OCI-LY7 (cell line): ENCODE results near the gene VPS37D.

Experiments
- CTCF ChIP-seq: fragments of 200-600 bp; sonication (generic); conservative IDR thresholded peaks from 2 replicates; pipeline ENCODE4 v1.5.1; 2014; ENCODE audit warnings: mild to moderate bottlenecking, antibody characterized with exemption, low read length, moderate library complexity, mixed read lengths
- EZH2phosphoT487 ChIP-seq: fragments of 200-600 bp; sonication (generic); IDR thresholded peaks from 2 replicates; pipeline ENCODE4 v1.6.1; 2018; ENCODE audit warnings: low read depth, borderline replicate concordance, mild to moderate bottlenecking, mixed run types, antibody characterized with exemption, low read length, moderate library complexity, mixed read lengths

DNA sequence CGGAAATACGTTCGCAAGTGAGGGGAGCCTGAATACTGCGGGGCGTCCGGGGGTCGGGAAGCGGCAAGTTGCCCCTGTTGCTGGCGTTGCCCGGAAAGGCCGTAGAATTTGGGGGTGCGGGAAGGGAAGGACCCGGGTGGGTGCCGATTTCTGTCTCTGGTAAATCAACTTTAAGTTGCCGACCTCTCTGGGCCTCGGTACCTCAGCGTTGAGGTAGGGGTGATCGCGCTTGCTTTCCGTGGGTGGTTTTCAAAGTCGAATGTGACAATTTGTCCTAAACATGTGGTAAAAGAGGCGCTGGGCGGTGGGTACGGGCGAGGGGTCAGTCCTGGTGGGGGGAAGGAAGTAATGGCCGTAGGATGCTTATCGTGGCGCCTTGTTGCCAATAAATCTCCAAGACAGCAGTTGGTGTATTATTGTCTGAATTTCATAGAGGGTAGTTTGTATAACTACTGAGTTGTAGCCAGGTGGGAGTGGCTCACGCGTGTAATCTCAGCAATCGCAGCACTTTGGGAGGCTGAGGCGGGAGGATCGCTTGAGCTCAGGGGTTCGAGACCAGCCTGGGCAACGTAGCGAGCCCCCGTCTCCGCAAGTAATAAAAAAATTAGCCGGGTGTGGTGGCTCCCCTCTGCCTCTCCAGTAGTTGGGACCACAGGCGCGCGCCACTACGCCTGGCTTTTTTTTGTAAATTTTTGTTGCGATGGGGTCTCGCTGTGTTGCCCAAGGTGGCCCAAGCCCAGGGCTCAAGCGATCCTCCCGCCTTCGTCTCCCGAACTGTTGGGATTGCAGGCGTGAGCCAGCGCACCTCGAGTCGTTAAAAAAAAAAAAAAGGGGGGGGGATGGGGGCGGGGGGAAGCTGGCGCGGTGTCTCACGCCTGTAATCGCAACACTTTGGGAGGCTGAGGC lies 16.4 kb downstream of the VPS37D start:
- TF ChIP-seq CTCF, result no peak
- no peak for TF ChIP-seq EZH2phosphoT487
